Measurements from ENCODE around the gene PROM2.
"Not testable (repeated sequence)": the region's sequence is repeated elsewhere in the genome, so short reads cannot be mapped to it uniquely, and the experiment has no call there.

PROM2 gene

GRCh38 chr2:95269745-95270144 is 4.5 kb upstream of the PROM2 start:
- DNase-seq = not testable (repeated sequence)

DNA sequence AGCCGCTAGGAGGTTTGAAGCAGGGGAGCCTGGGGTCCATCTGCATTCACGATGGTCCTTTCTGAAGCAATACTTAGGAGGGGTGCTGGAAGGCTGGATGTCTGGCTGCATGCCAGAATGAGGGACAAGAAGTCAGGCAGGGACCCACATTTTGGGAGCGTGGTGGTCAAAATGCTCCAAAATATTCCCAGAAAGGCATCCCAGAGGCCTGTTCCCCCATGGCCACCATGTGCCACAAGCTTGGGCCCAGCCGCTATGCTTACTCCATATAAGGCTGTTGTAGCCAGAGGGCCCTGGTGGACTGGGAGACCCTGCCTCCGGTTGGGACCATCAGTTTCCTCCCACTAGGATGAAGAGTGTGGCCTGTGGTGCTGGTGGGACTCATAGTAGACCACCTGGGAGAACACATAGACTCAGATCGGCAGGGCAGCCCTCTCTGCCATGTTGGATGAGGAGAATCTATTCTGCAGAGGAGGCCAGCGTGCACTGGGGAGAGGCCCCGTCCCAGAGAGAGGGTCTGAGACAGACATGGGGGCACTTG is 3.6 kb upstream of the PROM2 start:
- DNase-seq = no peak

DNA sequence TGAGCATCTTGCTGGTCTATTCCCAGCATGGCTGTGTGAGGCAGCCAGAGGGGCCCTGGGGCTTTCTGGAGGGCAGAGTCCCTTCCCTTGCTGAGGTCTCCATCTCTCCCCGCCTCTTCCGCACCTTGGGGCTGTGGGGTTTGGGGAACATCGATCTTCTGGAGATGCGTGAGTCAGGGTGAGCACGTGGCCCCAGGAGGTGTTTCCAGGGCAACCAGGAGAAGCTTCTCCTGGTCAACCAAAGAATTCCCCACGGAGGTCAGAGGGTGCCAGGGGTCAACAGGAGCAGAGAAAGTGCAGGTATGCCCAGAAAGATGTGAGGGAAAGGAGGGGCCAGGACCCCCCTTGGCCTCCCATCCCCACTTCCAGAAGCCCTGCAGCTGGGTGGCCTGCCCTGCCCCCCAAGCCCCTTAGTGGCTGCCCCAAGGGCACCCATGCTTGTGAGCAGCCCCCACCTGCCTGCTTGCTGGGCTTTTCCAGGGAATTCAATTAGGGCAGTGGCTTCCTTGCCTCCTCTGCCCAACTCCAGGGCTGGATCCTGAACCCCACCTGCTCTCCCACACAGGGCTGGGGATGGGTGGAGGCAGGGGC is 2.8 kb upstream of the PROM2 start:
- no peak for DNase-seq

DNA sequence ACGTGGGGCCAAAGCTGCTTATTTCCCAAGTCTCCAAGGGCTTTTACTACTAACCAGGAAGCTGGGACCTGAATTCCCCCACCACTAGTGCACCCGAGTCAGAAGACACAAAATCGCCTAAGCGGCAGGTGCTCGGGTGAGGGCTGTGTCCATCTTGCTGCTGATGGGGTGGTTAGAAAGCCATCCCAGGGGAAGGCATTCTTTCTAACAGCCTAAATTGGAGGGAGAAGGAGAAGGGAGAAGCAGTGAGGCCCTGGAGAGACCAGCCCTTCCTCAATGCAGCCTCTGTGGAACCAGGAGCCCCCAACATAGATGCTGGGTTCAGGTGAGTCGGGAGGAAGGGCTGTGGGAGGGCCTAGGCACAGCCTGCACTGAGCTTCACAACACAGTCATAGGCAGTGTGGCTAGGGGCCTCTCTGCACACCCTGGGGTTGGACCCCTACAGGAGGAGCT is 1.9 kb upstream of the PROM2 start:
- no peak for DNase-seq

GRCh38 chr2:95272781-95273180 is 1.5 kb upstream of the PROM2 start:
- no peak for DNase-seq

GRCh38 chr2:95273566-95274290 is 521 bp upstream of the PROM2 start:
- no peak for DNase-seq

- DNase-seq = no peak
These were observed 884 bp downstream of the PROM2 start for GRCh38 chr2:95275151-95275515.

DNA sequence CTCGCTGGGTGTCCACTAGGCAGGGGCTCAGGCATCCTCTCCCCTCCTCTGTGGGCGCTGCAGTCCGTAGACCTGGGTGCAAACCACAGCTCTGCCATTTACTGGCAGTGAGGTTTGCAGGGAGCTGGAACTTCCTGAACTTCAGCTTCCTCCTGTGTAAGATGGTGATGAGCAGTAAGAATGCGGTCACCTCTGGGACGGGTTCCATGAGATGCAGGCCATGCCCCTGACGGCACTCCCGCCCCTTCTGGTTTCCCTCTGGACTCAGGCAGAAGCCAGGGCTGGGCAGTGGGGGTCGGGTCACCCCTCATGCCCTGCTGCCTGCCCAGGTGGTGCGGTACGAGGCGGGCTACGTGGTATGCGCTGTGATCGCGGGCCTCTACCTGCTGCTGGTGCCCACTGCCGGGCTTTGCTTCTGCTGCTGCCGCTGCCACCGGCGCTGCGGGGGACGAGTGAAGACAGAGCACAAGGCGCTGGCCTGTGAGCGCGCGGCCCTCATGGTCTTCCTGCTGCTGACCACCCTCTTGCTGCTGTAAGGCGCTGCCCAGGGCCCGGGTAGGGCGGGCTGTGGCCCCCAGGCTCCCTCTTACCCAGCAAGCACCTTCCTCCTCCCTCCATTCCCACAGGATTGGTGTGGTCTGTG is 1.5 kb downstream of the PROM2 start:
- DNase-seq = no peak

DNA sequence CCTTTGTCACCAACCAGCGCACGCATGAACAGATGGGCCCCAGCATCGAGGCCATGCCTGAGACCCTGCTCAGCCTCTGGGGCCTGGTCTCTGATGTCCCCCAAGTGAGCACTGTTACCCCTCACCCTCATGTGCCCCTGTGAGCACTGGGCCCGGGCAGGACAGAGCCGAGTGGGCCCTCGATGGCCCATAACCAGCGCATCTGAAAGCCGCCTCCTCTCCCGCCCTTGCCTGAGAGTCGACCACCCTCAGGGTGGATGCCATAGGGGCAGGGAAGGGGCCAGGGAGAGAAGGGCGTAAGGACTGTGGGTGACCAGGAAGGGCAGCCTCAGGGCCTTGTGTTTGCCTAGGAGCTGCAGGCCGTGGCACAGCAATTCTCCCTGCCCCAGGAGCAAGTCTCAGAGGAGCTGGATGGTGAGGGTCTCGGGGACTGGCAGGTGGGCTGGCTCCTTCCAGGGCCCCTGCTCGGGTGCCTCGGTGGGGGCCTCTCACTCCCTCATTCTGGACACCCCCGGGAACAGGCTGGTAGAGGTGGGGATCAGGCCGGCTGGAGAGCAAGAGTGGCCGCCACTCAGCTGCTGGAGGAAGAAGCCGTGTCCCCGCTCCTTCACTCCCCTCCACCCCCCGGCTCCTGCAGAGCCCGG is 2.1 kb downstream of the PROM2 start:
- DNase-seq = no peak

DNA sequence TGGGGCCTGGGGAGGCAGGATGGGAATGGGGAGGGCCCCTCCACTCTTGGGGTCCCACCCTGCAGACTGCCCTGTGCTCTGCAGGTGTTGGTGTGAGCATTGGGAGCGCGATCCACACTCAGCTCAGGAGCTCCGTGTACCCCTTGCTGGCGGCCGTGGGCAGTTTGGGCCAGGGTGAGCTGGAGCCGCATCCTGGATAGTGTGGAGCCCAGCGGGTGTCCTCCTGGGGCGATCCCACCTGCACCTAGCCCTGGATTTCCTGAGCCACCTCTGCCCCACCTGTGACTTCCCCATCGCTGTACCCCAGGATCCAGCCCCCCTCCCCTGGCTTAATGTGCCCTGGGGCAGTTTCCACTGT is 2.6 kb downstream of the PROM2 start:
- DNase-seq = no peak

GRCh38 chr2:95277246-95277906 is 3.1 kb downstream of the PROM2 start:
- DNase-seq = no peak

GRCh38 chr2:95278051-95278471 is 3.8 kb downstream of the PROM2 start:
- DNase-seq = no peak

DNA sequence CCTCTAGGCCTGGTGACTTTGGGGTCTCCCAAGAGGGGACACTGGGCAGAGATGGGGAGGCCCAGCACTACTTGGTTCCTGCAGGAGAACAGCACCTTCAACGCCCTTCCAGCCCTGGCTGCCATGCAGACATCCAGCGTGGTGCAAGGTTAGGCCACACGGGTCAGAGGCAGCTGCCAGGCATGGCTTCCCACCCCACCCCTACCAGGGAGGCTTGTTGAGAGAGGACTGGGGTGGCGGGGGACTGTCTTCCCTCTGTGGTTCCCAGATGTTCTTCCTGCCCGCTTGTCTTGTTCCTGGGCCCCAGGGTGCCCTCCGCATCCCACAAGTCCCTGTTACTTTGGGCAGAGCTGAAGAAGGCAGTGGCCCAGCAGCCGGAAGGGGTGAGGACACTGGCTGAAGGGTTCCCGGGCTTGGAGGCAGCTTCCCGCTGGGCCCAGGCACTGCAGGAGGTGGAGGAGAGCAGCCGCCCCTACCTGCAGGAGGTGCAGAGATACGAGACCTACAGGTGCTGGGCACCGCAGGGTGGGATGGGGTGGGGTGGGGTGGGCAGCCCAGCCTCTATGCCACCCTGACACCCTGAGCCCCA is 4.5 kb downstream of the PROM2 start:
- DNase-seq = no peak

GRCh38 chr2:95279435-95280035 is 5.3 kb downstream of the PROM2 start:
- DNase-seq = no peak

DNA sequence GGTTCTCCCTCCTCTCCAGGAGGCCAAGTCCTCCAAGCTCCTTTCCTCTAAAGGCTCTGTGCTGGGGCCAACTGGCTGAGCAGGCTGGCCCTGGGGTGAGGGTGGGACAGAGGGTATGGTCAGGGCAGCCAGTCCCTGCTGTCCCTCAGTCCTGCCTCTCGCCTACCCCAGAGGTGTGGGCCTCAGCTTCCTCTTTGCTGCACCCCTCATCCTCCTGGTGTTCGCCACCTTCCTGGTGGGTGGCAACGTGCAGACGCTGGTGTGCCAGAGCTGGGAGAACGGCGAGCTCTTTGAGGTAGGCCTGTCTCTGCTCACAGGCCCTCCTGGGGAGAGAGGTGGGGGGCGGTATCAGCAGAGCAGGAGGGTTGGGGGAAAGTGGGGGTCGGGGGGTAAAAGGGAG is 6.8 kb downstream of the PROM2 start:
- DNase-seq = no peak

DNA sequence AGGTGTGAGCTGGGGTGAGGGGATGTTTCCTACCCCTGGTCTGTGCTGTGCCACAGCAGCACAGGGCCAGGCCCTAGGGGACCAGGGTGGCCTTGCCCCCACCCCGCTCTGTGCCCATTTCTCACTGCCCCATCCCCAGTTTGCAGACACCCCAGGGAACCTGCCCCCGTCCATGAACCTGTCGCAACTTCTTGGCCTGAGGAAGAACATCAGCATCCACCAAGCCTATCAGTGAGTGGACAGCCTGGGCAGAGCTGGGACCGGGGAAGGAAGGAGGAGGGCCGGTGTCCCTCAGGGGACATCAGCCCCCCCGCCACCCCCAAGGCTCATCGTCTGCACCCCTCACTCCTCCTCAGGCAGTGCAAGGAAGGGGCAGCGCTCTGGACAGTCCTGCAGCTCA is 7.5 kb downstream of the PROM2 start:
- DNase-seq = no peak

DNA sequence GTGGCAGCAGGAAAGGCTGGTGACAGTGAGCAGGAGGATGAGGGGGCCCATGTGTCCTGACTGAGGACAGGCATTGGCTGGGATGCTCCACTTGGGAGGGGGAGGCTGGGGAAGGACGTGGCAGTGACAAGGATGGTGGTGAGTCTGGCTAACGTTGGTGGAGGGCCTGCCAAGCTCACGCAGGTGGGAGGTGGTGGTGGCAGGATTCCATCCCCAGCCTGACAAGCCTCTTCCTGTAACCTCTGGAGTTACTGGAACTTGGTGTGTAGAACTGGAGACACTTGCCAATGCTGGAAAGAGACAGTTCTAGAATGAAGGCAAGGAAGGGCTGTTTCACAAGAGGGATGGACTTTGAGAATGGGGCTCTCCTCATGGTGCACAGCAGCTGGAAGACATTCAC is 8.2 kb downstream of the PROM2 start:
- no peak for DNase-seq

DNA sequence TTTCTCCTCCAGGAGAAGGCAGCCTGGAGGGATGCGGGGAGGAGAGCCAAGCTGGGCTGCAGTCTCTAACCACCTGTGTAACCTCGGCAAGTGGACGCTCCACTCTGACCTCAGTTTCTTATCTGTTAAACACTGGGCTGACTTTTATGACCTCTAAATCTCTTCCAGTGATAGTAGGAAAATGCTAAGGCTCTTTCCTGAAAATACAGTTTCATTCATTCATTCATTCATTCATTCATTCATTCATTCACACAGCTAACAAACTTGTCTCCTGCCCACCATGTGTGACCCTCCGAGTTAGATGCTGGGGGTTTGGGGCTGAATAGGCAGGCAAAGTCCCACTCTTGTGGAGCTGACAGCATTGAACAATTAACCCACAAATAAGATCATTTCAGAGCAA is 9.3 kb downstream of the PROM2 start:
- no peak for DNase-seq

- DNase-seq = no peak
These were observed 10.8 kb downstream of the PROM2 start for GRCh38 chr2:95284886-95285541.

DNA sequence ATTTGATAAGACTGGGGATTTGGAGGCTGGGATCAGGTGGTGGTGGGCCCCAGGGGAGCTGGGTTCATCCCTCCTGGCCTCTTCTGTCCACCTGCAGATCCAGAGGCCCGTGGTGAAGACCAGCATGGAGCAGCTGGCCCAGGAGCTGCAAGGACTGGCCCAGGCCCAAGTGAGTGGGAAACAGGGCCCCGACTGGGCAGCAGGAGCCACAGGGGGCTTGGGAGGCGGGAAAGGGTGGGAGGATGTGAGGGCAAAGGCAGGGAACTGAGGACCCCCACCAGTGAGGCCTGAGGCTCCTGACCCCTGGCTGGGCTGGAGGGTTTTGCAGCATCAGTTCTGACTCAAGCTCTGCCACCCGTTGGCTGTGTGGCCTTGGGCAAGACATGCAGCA is 11.3 kb downstream of the PROM2 start:
- no peak for DNase-seq

DNA sequence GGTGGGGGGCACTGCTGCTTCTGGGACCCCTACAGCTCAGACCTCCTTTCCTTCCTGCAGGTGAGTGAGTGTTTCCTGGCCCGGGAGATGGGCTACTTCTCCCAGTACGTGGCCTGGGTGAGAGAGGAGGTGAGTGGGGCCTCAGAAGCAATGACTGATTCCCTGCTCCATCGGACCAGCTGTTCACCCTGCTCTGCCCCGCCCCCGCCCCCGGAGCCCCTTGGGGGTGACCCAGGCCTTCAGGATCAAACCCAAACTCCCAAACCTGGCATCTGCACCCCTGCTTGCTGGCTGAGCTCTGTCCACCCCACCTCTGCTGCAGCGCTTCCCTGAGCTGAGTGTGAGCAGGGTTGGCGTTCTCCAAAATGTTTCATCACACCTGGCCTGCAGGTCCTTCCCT is 13.1 kb downstream of the PROM2 start:
- DNase-seq = no peak

DNA sequence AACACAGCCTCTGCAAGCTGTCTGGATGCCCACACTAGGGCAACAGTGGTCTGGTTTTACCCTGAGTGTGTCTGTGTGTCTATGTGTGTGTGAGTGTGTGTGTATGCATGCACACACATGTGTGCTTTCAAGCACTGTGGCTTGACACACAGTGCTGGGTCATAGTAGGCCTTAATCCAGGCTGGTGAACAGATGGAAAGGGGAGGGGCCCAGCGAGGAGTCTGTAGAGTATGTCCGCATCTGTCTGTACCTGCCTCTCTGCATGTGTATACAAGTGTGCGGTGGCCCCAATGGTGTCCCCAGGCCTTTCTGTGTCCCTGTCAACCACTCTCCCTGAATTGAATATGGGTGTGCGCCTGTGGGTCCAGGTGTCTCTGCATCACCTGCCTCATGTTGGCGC is 13.6 kb downstream of the PROM2 start:
- DNase-seq = no peak

Measured in SHP77 treated with DMSO at 0.1 percent for 48 hours (cell line).